Heart left ventricle (tissue), 16 donors: Measurements from ENCODE around the gene DAD1. TPM values are rescaled to one million over a fixed set of nuclear protein-coding genes. Genes with fewer than 3 reads are reported as not detected.
"Not testable (repeated sequence)": the region's sequence is repeated elsewhere in the genome, so short reads cannot be mapped to it uniquely, and the experiment has no call there.

ENCODE experiments used
- ATAC-seq, 4 donors: fragments of 200-7000 bp; cut with Tn5 transposase; one replicate each; pipeline ENCODE4 v1.9.1; 2020 to 2022; ENCODE audit warnings: moderate library complexity in 4 of 4, mild to moderate bottlenecking in 3 of 4, moderate number of reproducible peaks in 1 of 4
- DNase-seq, 5 donors: peaks; one replicate each; pipeline ENCODE4 v3.0.0-alpha.2; 2020
- H3K27ac ChIP-seq, 12 donors: fragments of 200-600 bp; sonication (generic) in 4 of 12; one replicate each; pipeline versions ENCODE4 v1.5.0 to v1.8.0; 2016 to 2022; ENCODE audit warnings: mild to moderate bottlenecking in 2 of 12
- H3K27me3 ChIP-seq, 9 donors: fragments of 200-600 bp; sonication (generic) in 2 of 9; one replicate each; pipeline versions ENCODE4 v1.5.1 to v1.8.0; 2016 to 2022; ENCODE audit warnings: mild to moderate bottlenecking in 3 of 9
- H3K36me3 ChIP-seq, 9 donors: fragments of 200-600 bp; sonication (generic) in 2 of 9; one replicate each; pipeline versions ENCODE4 v1.5.0 to v1.8.0; 2018 to 2022; ENCODE audit warnings: mild to moderate bottlenecking in 2 of 9
- H3K4me1 ChIP-seq, 12 donors: fragments of 200-600 bp; sonication (generic) in 4 of 12; one replicate each; pipeline versions ENCODE4 v1.5.0 to v1.8.0; 2016 to 2022; ENCODE audit warnings: mild to moderate bottlenecking in 3 of 12
- H3K4me3 ChIP-seq, 12 donors: fragments of 200-600 bp; sonication (generic) in 4 of 12; one replicate each; pipeline versions ENCODE4 v1.5.0 to v1.8.0; 2017 to 2022; ENCODE audit warnings: mild to moderate bottlenecking in 9 of 12, moderate library complexity in 4 of 12
- H3K9me3 ChIP-seq, 12 donors: fragments of 200-600 bp; sonication (generic) in 4 of 12; one replicate each; pipeline versions ENCODE4 v1.5.0 to v1.8.0; 2016 to 2022; ENCODE audit warnings: mild to moderate bottlenecking in 1 of 12
- CTCF ChIP-seq, 12 donors: fragments of 200-600 bp; sonication (generic) in 4 of 12; IDR thresholded peaks; one replicate each; pipeline versions ENCODE4 v1.5.0 to v1.8.0; 2018 to 2022; ENCODE audit warnings: antibody characterized with exemption in 12 of 12, mild to moderate bottlenecking in 5 of 12
- POLR2A ChIP-seq, 2 donors: fragments of 450-650 bp; IDR thresholded peaks; one replicate each; pipeline ENCODE4 v1.6.1; 2017; ENCODE audit warnings: antibody characterized with exemption in 2 of 2, mild to moderate bottlenecking in 2 of 2, moderate library complexity in 2 of 2
- WGBS, 4 donors: extraction: QIAGEN DNeasy Blood & Tissue Kit in 2 of 4; methylation state at CpG; one replicate each; pipeline versions ENCODE4 v1.1.5 to v1.1.7; 2013 to 2018; 5-methylcytosine and 5-hydroxymethylcytosine counted together
- intact Hi-C, 10 donors: fragments of 100-400 bp; cut with DNase I; formaldehyde crosslinking; loops; one replicate each; pipeline versions ENCODE4 v1.11.1 to v1.14.2; 2022
- long read RNA-seq, 3 donors: library from polyadenylated mRNA; unstranded; transcript quantifications; one replicate each; pipeline ENCODE4 v2.0.0, GENCODE V29; 2020 to 2021
- polyA plus RNA-seq, 2 donors: library from polyadenylated mRNA; stranded (reverse); fragments of 200-250 nt; gene quantifications; one replicate each; pipeline ENCODE4 v1.2.3, GENCODE V29; 2013
- total RNA-seq, 9 donors: library from RNA; depleted of rRNA in 2 of 9; stranded (reverse); fragments of >200 nt in 2 of 9; fragmentation: NEBNext Ultra II Directional in 3 of 9; extraction: Animal tissue kit (Norgen Biotek cat#: 25700) in 3 of 9; gene quantifications; one replicate each; pipeline versions ENCODE4 v1.1.0 to v1.2.4, GENCODE V29; 2016 to 2023
- donor health status: ischemic (EF 13 %, LVEDD 7.1; RV severe dilation, severe dysfunction).
- donor health status: healthy with polysubstance abuse.
- donor health status: DM: no; HTN: yes; CAD: no.
- donor health status: DM: no; HTN: no; CAD: no.
- donor health status: ischemic (EF 25% LVEDD 6.9; RV normal size, moderate dysfunction).
- donor health status: ischemic (EF 25% LVEDD 5.7; RV mildly dilated, moderate dysfunction).
- donor health status: healthy.
- donor health status: DM: yes; HTN: yes; CAD: no.
- donor health status: ischemic (EF 35%, LVEDD 5.7; RV mildly dilated, moderate dysfunction).
- donor health status: nonischemic (EF 11% LVEDD 7.7; RV severe dilation, severe dysfunction).
- donor health status: DM: yes; HTN: yes; CAD: no.
- donor health status: PGD.
- donor health status: ischemic (EF 29% LVEDD 5.4; RV normal size, mild dysfunction).
- donor health status: nonischemic (EF 23%, LVEDD 6.1; RV moderate dilation, normal function).

Gene DAD1
- total RNA-seq (100 to 1,000 TPM; 108 to 236 (median 147) TPM), polyA plus RNA-seq (100 to 1,000 TPM; 129 to 402 TPM)
- long read RNA-seq, donor 1, transcript DAD1-201 (3 exons, 731 nt) = major isoform, 69 of 70 reads
- long read RNA-seq, donor 1, partial matches to known transcripts = 1 of 70 reads
- long read RNA-seq, donor 1, other reads (novel, unspliced or antisense) = 0 of 70 reads
- long read RNA-seq, donor 2, transcript DAD1-201 (3 exons, 731 nt) = major isoform, 62 of 63 reads
- long read RNA-seq, donor 2, partial matches to known transcripts = 1 of 63 reads
- long read RNA-seq, donor 2, other reads (novel, unspliced or antisense) = 0 of 63 reads
- long read RNA-seq, donor 3, transcript DAD1-201 (3 exons, 731 nt) = major isoform, 80 of 84 reads
- long read RNA-seq, donor 3, partial matches to known transcripts = 2 of 84 reads
- long read RNA-seq, donor 3, other reads (novel, unspliced or antisense) = 1 of 84 reads

GRCh38 chr14:22589096-22589839, at the start of gene DAD1:
Gene DAD1, minus strand, starts transcription at chr14:22589224. Its CDS starts 67 bp downstream, at chr14:22589157.
- DNase-seq (peak; percentile 98 to 100 (median 98)), ATAC-seq (peak; percentile 99)
- Histone ChIP-seq H3K4me1 (peaks cover 0 to 52% (median 41%) of the 10 kb centered on the region in 12 donors), H3K36me3 (peaks cover 0 to 10% (median 0%) of the 10 kb centered on the region in 9 donors), H3K4me3 (peak within 1 kb of the TSS; percentile 62 to 98 (median 80)), H3K27me3 (no peaks in the 10 kb centered on the region), H3K9me3 (no peaks in the 10 kb centered on the region), H3K27ac (peak within 1 kb of the TSS; percentile 29 to 94 (median 91))
- TF ChIP-seq CTCF (IDR thresholded peaks at IDR 0.05) (no peak), POLR2A (IDR thresholded peaks at IDR 0.05) (peak in 1 of 2 donors; percentile 82)
- intact Hi-C loops = loop anchor here in 1 of 10 donors (5.0 kb wide), 1 partner anchor 178 kb away; the partner anchor contains the start of gene OXA1L
- WGBS, 4 donors = 0% methylated on average over 17 to 44 of the region's 44 CpGs

GRCh38 chr14:22635980-22636379, 47.0 kb upstream of the DAD1 start:
- DNase-seq, ATAC-seq, H3K27me3 ChIP-seq, H3K36me3 ChIP-seq, H3K4me3 ChIP-seq, H3K9me3 ChIP-seq, H3K4me1 ChIP-seq, H3K27ac ChIP-seq, intact Hi-C loops: not testable (repeated sequence)
- 0 to 81% (median 63%) methylated on average over 1 of the region's 1 CpG for WGBS, 4 donors

GRCh38 chr14:22634233-22634900, 45.3 kb upstream of the DAD1 start:
- intact Hi-C loops = no loop called here
- H3K4me3 ChIP-seq = no peak overlapping the region
- H3K27me3 ChIP-seq = peaks cover 0 to 4% (median 0%) of the 10 kb centered on the region in 9 donors
- no peak overlapping the region for H3K27ac ChIP-seq
- 79 to 84% (median 82%) methylated on average over 8 of the region's 8 CpGs for WGBS, 4 donors
- no peaks in the 10 kb centered on the region for H3K9me3 ChIP-seq
- H3K4me1 ChIP-seq = no peaks in the 10 kb centered on the region
- no peaks in the 10 kb centered on the region for H3K36me3 ChIP-seq
- ATAC-seq (no peak), DNase-seq (no peak)
- TF ChIP-seq CTCF (IDR thresholded peaks at IDR 0.05) (no peak), POLR2A (IDR thresholded peaks at IDR 0.05) (no peak)

GRCh38 chr14:22630486-22630885, 41.5 kb upstream of the DAD1 start:
- Histone ChIP-seq H3K36me3 (no peaks in the 10 kb centered on the region), H3K9me3 (no peaks in the 10 kb centered on the region), H3K27ac (no peak overlapping the region), H3K4me3 (no peak overlapping the region), H3K4me1 (no peaks in the 10 kb centered on the region), H3K27me3 (peaks cover 0 to 4% (median 0%) of the 10 kb centered on the region in 9 donors)
- ATAC-seq = no peak
- intact Hi-C loops = no loop called here
- DNase-seq = no peak
- WGBS, 4 donors = 61 to 81% (median 75%) methylated on average over 2 of the region's 2 CpGs
- TF ChIP-seq CTCF (IDR thresholded peaks at IDR 0.05) = no peak
- TF ChIP-seq POLR2A (IDR thresholded peaks at IDR 0.05) = no peak
